Caco-2 (cell line): ENCODE measurements around the gene TLCD1. TPM values are rescaled to one million over a fixed set of nuclear protein-coding genes. Genes with fewer than 3 reads are reported as not detected.

ENCODE experiments used
- BruUV-seq: library from RNA; stranded (reverse); fragments of 400-500 nt; replicated peaks from 2 replicates; lab custom pipeline; 2021; lab: Mats Ljungman, UMichigan
- CTCF ChIA-PET: fragments of 300-600 bp; sonication (Branson Sonifier 250); formaldehyde crosslinking; loops from one replicate; lab custom pipeline; 2022; ENCODE audit warnings: antibody characterized with exemption; lab: Charles Lee
- POLR2A ChIA-PET: fragments of 300-600 bp; sonication (Branson Sonifier 250); formaldehyde crosslinking; loops from one replicate; lab custom pipeline; 2022; ENCODE audit warnings: antibody characterized with exemption; lab: Charles Lee
- DNase-seq, 2 experiments: peaks; one replicate each; pipeline versions ENCODE4 v3.0.0 to v3.0.0-alpha.2; 2020 to 2022
- H3K27me3 ChIP-seq: replicated peaks from 2 replicates; pipeline ENCODE4 v1.6.0; 2011; ENCODE audit warnings: low read length; ENCODE audit not compliant: control insufficient read depth, insufficient read depth
- H3K36me3 ChIP-seq: 2 replicates; pipeline ENCODE4 v1.5.1; 2011; ENCODE audit warnings: low read length; ENCODE audit not compliant: control insufficient read depth, insufficient read depth
- H3K4me1 ChIP-seq: fragments of 250-450 bp; sonication (Bioruptor Pico); 2 replicates; pipeline ENCODE4 v1.5.1; 2020; ENCODE audit warnings: mild to moderate bottlenecking
- H3K4me3 ChIP-seq: 2 replicates; pipeline ENCODE4 v1.5.1; 2011; ENCODE audit warnings: low read depth, mild to moderate bottlenecking, control low read depth, low read length
- H3K9me3 ChIP-seq: fragments of 250-450 bp; sonication (Bioruptor Pico); 2 replicates; pipeline ENCODE4 v1.5.1; 2020; ENCODE audit warnings: mild to moderate bottlenecking, moderate library complexity
- H3K27ac Mint-ChIP-seq: one replicate; pipeline ENCODE4 v1.8.0; 2022; ENCODE audit warnings: mixed read lengths; ENCODE audit not compliant: unreplicated experiment
- H3K27me3 Mint-ChIP-seq: one replicate; pipeline ENCODE4 v1.8.0; 2022; ENCODE audit warnings: mixed read lengths; ENCODE audit not compliant: insufficient read depth, unreplicated experiment
- H3K36me3 Mint-ChIP-seq: one replicate; pipeline ENCODE4 v1.8.0; 2022; ENCODE audit warnings: mild to moderate bottlenecking, mixed read lengths; ENCODE audit not compliant: insufficient read depth, unreplicated experiment
- H3K4me1 Mint-ChIP-seq: one replicate; pipeline ENCODE4 v1.8.0; 2022; ENCODE audit warnings: low read depth, mixed read lengths; ENCODE audit not compliant: unreplicated experiment
- H3K4me3 Mint-ChIP-seq: one replicate; pipeline ENCODE4 v1.8.0; 2022; ENCODE audit warnings: mild to moderate bottlenecking, moderate library complexity, mixed read lengths; ENCODE audit not compliant: unreplicated experiment
- H3K9me3 Mint-ChIP-seq: one replicate; pipeline ENCODE4 v1.8.0; 2022; ENCODE audit warnings: mixed read lengths; ENCODE audit not compliant: unreplicated experiment
- intact Hi-C: fragments of 100-400 bp; cut with micrococcal nuclease; formaldehyde crosslinking; loops from one replicate; pipeline ENCODE4 v1.10.0; 2022; ENCODE audit not compliant: unreplicated experiment
- total RNA-seq: library from RNA; stranded (reverse); gene quantifications from 2 replicates; pipeline ENCODE4 v1.2.3, GENCODE V29; 2022
- TF ChIP-seq, protein P1 (sequence below), 2 experiments: fragments of 200-600 bp in 1 of 2; IDR thresholded peaks; 1 replicate in 1 of 2; 2 replicates in 1 of 2; pipeline versions ENCODE4 v1.5.1 to v1.8.0; 2011 to 2022; ENCODE audit warnings: antibody characterized with exemption in 1 of 2, control low read depth in 1 of 2, inconsistent platforms in 1 of 2, low read depth in 1 of 2, low read length in 1 of 2, mild to moderate bottlenecking in 1 of 2, moderate library complexity in 1 of 2; ENCODE audit not compliant: insufficient read depth in 1 of 2, severe bottlenecking in 1 of 2, unreplicated experiment in 1 of 2

Gene TLCD1
- total RNA-seq, 1 experiment from 2014 or later: 37.9 TPM

DNA sequence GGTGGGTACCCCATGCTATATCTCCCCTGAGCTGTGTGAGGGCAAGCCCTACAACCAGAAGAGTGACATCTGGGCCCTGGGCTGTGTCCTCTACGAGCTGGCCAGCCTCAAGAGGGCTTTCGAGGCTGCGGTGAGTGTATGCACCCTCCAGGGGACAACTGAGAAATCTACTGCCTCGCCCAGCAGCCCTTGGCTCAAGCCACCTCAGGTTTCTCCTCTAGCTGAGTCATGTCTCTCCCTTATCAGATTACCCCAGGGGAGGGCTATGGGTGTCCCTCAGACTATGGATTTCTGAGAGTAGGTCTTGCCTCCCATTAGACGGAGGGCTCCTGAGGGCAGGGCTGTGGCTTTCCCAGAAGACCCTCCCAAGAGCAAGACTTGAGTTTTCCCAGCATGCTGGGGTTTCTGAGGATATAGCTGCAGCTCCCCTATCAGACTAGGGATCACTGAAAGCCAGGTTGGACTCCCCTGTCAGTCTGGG is 9.2 kb upstream of the TLCD1 start:
- H3K27ac Mint-ChIP-seq: no peak overlapping the region
- TF ChIP-seq, protein P1, sequence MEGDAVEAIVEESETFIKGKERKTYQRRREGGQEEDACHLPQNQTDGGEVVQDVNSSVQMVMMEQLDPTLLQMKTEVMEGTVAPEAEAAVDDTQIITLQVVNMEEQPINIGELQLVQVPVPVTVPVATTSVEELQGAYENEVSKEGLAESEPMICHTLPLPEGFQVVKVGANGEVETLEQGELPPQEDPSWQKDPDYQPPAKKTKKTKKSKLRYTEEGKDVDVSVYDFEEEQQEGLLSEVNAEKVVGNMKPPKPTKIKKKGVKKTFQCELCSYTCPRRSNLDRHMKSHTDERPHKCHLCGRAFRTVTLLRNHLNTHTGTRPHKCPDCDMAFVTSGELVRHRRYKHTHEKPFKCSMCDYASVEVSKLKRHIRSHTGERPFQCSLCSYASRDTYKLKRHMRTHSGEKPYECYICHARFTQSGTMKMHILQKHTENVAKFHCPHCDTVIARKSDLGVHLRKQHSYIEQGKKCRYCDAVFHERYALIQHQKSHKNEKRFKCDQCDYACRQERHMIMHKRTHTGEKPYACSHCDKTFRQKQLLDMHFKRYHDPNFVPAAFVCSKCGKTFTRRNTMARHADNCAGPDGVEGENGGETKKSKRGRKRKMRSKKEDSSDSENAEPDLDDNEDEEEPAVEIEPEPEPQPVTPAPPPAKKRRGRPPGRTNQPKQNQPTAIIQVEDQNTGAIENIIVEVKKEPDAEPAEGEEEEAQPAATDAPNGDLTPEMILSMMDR (IDR thresholded peaks at IDR 0.05; ENCODE audit: insufficient read depth in 1 of 2, low read depth in 1 of 2, low read length in 1 of 2, severe bottlenecking in 1 of 2, unreplicated experiment in 1 of 2): no peak
- ChIA-PET POLR2A (interaction anchor here (0.9 to 1.0 kb wide), 2 partner anchors 9 to 10 kb away, joined by 3 to 5 read pairs; no protein-coding TSS in a partner anchor), CTCF (interaction anchor here (0.9 to 1.2 kb wide), 2 partner anchors 8 to 15 kb away, joined by 3 to 6 read pairs; no protein-coding TSS in a partner anchor)
- DNase-seq: no peak
- BruUV-seq: no TSS peak
- H3K9me3 Mint-ChIP-seq: no peaks in the 10 kb centered on the region
- no peaks in the 10 kb centered on the region for H3K4me1 Mint-ChIP-seq
- no peaks in the 10 kb centered on the region for H3K27me3 ChIP-seq
- H3K4me1 ChIP-seq: no peaks in the 10 kb centered on the region
- no peaks in the 10 kb centered on the region; the same call in 1 of the 2 replicates for H3K36me3 ChIP-seq
- H3K4me3 Mint-ChIP-seq: no peak overlapping the region
- H3K4me3 ChIP-seq: no peak overlapping the region
- no peaks in the 10 kb centered on the region for H3K9me3 ChIP-seq
- intact Hi-C loops: no loop called here
- no peaks in the 10 kb centered on the region for H3K27me3 Mint-ChIP-seq
- H3K36me3 Mint-ChIP-seq: peaks cover 6% of the 10 kb centered on the region

DNA sequence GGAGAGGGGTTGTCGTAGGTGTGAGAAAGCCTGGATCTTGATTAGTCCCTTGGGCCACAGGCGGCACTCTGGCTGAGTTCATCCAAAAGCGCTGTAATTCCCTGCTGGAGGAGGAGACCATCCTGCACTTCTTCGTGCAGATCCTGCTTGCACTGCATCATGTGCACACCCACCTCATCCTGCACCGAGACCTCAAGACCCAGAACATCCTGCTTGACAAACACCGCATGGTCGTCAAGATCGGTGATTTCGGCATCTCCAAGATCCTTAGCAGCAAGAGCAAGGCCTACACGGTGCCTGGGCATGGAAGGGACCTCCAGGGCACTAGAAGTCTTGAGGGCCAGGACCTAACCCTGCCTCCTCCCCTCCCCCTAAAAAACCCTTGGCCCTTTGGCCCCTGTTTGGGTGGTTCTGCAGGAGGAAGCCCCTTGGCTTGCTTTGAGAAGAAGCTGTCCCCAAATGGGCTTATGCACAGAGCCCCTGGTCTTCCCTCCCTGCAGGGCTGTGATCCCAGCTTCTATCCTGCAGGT is 8.7 kb upstream of the TLCD1 start:
- BruUV-seq: no TSS peak
- Histone ChIP-seq H3K36me3 (no peaks in the 10 kb centered on the region; the same call in 1 of the 2 replicates), H3K4me3 (no peak overlapping the region), H3K9me3 (no peaks in the 10 kb centered on the region), H3K27me3 (no peaks in the 10 kb centered on the region), H3K4me1 (no peaks in the 10 kb centered on the region)
- Mint-ChIP-seq H3K4me1 (peaks cover 3% of the 10 kb centered on the region), H3K9me3 (no peaks in the 10 kb centered on the region), H3K36me3 (peaks cover 6% of the 10 kb centered on the region), H3K27me3 (no peaks in the 10 kb centered on the region), H3K27ac (no peak overlapping the region), H3K4me3 (no peak overlapping the region)
- TF ChIP-seq, protein P1 (IDR thresholded peaks at IDR 0.05; ENCODE audit: insufficient read depth in 1 of 2, low read depth in 1 of 2, low read length in 1 of 2, severe bottlenecking in 1 of 2, unreplicated experiment in 1 of 2): no peak
- no peak for DNase-seq
- intact Hi-C loops: no loop called here
- POLR2A ChIA-PET: interaction anchor here (0.9 to 1.0 kb wide), 3 partner anchors 8 to 12 kb away, joined by 3 to 5 read pairs (median 5); no protein-coding TSS in a partner anchor
- CTCF ChIA-PET: interaction anchor here (1.2 kb wide), 1 partner anchor 15 kb away, joined by 3 read pairs; no protein-coding TSS in a partner anchor

DNA sequence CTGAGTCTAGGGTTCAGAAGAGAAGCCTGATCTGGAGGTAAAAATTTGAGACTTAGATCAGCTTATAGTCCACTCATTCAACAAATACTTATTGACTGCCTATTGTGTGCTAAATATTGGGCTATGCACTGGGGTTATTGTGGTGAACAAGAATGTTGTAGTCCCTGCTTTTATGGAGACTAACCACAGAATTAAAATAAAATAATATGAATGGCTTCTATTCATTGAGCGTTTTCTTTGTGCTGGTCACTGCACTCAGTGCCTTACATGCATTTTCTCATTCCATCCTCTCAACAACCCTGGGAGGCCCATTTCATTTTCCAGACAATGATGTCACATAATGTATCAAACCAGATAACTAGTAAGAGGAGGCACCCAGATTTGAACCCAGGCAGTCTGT is 7.3 kb upstream of the TLCD1 start:
- Histone ChIP-seq H3K27me3 (no peaks in the 10 kb centered on the region), H3K4me1 (no peaks in the 10 kb centered on the region), H3K36me3 (no peaks in the 10 kb centered on the region), H3K9me3 (no peaks in the 10 kb centered on the region), H3K4me3 (no peak overlapping the region)
- intact Hi-C loops: no loop called here
- POLR2A ChIA-PET: no interaction called here
- H3K9me3 Mint-ChIP-seq: no peaks in the 10 kb centered on the region
- CTCF ChIA-PET: no interaction called here
- no TSS peak for BruUV-seq
- no peak overlapping the region for H3K4me3 Mint-ChIP-seq
- H3K4me1 Mint-ChIP-seq: peaks cover 13% of the 10 kb centered on the region
- no peaks in the 10 kb centered on the region for H3K27me3 Mint-ChIP-seq
- TF ChIP-seq, protein P1 (IDR thresholded peaks at IDR 0.05; ENCODE audit: insufficient read depth in 1 of 2, low read depth in 1 of 2, low read length in 1 of 2, severe bottlenecking in 1 of 2, unreplicated experiment in 1 of 2): no peak
- no peak for DNase-seq
- peaks cover 15% of the 10 kb centered on the region for H3K36me3 Mint-ChIP-seq
- no peak overlapping the region for H3K27ac Mint-ChIP-seq
